ENCODE results near the gene IMMT.

Gene IMMT

DNA sequence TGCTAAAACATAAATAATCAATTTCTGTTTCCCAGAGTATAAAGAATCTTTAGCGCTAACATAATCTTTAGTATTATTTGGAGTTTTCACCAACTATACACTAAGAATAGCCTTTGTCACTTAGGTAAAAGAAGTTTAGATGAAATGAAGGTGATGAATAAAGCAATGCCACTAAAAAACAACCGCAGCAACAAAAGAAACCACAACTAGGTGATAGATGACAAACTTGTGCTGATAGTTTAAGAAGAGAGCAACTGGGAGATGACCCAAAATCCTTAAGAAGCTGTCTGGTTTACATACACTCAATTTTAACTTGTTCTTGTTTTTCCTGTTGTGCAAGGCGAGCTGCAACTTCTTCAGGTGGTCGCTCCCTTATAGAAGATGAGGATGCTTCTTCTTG is 24.8 kb downstream of the IMMT start:
- no peak for TF ChIP-seq CTCF (IDR thresholded peaks at IDR 0.05; ENCODE audit: insufficient read depth, low read length, missing control alignments)
- DNase-seq (ENCODE audit: low read depth, low spot score) = no peak
- ChIA-PET POLR2A (no interaction called here), CTCF (interaction anchor here (1.1 kb wide), 1 partner anchor 202 kb away, joined by 4 read pairs; no protein-coding TSS in a partner anchor)
- no peak overlapping the region for H3K4me3 ChIP-seq (ENCODE audit: low read depth, low read length)

- no peak for DNase-seq (ENCODE audit: low read depth, low spot score)
- H3K4me3 ChIP-seq (ENCODE audit: low read depth, low read length) = no peak overlapping the region
- no peak for TF ChIP-seq CTCF (IDR thresholded peaks at IDR 0.05; ENCODE audit: insufficient read depth, low read length, missing control alignments)
- ChIA-PET POLR2A (no interaction called here), CTCF (no interaction called here)
Measured at GRCh38 chr2:86160156-86160952, 34.9 kb downstream of the IMMT start.

GRCh38 chr2:86158286-86158685 is 37.0 kb downstream of the IMMT start:
- no peak for TF ChIP-seq CTCF (IDR thresholded peaks at IDR 0.05; ENCODE audit: insufficient read depth, low read length, missing control alignments)
- ChIA-PET CTCF (no interaction called here), POLR2A (no interaction called here)
- no peak overlapping the region for H3K4me3 ChIP-seq (ENCODE audit: low read depth, low read length)
- no peak for DNase-seq (ENCODE audit: low read depth, low spot score)

- no peak for DNase-seq (ENCODE audit: low read depth, low spot score)
- ChIA-PET CTCF (no interaction called here), POLR2A (no interaction called here)
- no peak overlapping the region for H3K4me3 ChIP-seq (ENCODE audit: low read depth, low read length)
- TF ChIP-seq CTCF (IDR thresholded peaks at IDR 0.05; ENCODE audit: insufficient read depth, low read length, missing control alignments) = no peak
Measured at GRCh38 chr2:86157009-86157556, 38.2 kb downstream of the IMMT start.

DNA sequence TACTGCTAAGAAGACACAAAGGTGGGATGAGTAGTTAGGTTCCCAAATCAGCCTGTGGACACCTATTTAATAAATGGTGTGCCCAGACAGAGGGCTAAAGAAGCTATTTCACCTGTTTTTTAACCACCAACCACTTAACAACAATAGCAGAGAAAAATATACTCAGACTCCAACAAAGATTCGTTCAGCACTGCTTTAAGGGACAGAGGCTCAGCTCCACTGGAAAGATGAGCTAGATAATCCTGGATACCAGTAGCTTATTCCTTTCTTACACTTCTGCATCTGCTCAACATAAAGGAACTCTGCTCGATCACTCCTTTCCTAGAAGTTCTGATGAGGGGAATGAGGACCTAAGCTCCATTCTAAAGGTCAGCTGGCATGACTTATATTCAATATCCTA is 44.8 kb downstream of the IMMT start:
- POLR2A ChIA-PET = no interaction called here
- CTCF ChIA-PET = interaction anchor here (1.5 kb wide), 1 partner anchor 12 kb away, joined by 4 read pairs; no protein-coding TSS in a partner anchor
- TF ChIP-seq CTCF (IDR thresholded peaks at IDR 0.05; ENCODE audit: insufficient read depth, low read length, missing control alignments) = no peak
- no peak for DNase-seq (ENCODE audit: low read depth, low spot score)
- no peak overlapping the region for H3K4me3 ChIP-seq (ENCODE audit: low read depth, low read length)

DNA sequence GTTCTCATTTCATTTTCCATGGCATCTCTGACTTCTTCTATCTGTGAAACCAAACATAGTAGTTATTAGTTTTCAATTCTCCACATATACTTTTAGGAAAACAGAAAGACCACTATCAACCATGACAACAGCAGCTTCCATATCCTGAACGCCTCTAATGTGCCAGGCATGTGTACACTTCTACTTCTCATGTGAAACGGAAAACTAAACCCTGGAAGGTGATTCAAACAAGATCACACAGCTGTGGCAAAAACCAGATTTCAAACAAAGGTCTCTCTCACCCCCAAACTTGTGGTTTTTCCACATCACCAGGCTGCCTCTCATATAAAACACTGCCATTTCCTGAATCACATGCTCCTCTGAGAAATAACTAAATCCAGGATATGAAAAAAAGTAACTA is 47.5 kb downstream of the IMMT start:
- H3K4me3 ChIP-seq (ENCODE audit: low read depth, low read length) = no peak overlapping the region
- DNase-seq (ENCODE audit: low read depth, low spot score) = no peak
- TF ChIP-seq CTCF (IDR thresholded peaks at IDR 0.05; ENCODE audit: insufficient read depth, low read length, missing control alignments) = no peak
- CTCF ChIA-PET = no interaction called here
- POLR2A ChIA-PET = no interaction called here
